GM21360 (cell line): Measurements from ENCODE around the gene TPPP.
A peak's percentile ranks its signal among the peaks of the same experiment; 100 is the strongest.
"Not testable (repeated sequence)": the region's sequence is repeated elsewhere in the genome, so short reads cannot be mapped to it uniquely, and the experiment has no call there.

Experiments
- ATAC-seq: cut with Tn5 transposase; IDR thresholded peaks from one replicate; pipeline ENCODE4 v1.9.1; 2021; ENCODE audit warnings: mild to moderate bottlenecking, moderate library complexity; ENCODE audit not compliant: unreplicated experiment

Gene TPPP

GRCh38 chr5:628351-629205, 64.6 kb downstream of the TPPP start:
- ATAC-seq = not testable (repeated sequence)

GRCh38 chr5:627840-628239, 65.3 kb downstream of the TPPP start:
- ATAC-seq = no peak

- no peak for ATAC-seq
These were observed 66.3 kb downstream of the TPPP start for GRCh38 chr5:626850-627249.

GRCh38 chr5:625516-625915, 67.6 kb downstream of the TPPP start:
- no peak for ATAC-seq

GRCh38 chr5:624951-625230, 68.3 kb downstream of the TPPP start:
- ATAC-seq = no peak

- ATAC-seq = no peak
These were observed 68.8 kb downstream of the TPPP start for GRCh38 chr5:624118-624950.

GRCh38 chr5:623531-623930, 69.6 kb downstream of the TPPP start:
- no peak for ATAC-seq

- ATAC-seq = no peak
These were observed 70.1 kb downstream of the TPPP start for GRCh38 chr5:622946-623522.

GRCh38 chr5:622359-622758, 70.8 kb downstream of the TPPP start:
- ATAC-seq = no peak

GRCh38 chr5:621341-621761, 71.8 kb downstream of the TPPP start:
- ATAC-seq = no peak

- no peak for ATAC-seq
These were observed 72.5 kb downstream of the TPPP start for GRCh38 chr5:620586-621180.

- no peak for ATAC-seq
These were observed 73.0 kb downstream of the TPPP start for GRCh38 chr5:620152-620551.

GRCh38 chr5:619444-619843, 73.7 kb downstream of the TPPP start:
- ATAC-seq = no peak

GRCh38 chr5:618450-618849, 74.7 kb downstream of the TPPP start:
- no peak for ATAC-seq

- no peak for ATAC-seq
These were observed 75.3 kb downstream of the TPPP start for GRCh38 chr5:617896-618295.

- no peak for ATAC-seq
These were observed 76.6 kb downstream of the TPPP start for GRCh38 chr5:616484-617039.

GRCh38 chr5:612498-613424, 80.4 kb downstream of the TPPP start:
- ATAC-seq = peak; percentile 36

GRCh38 chr5:611731-612486, 81.2 kb downstream of the TPPP start, which contains the start of gene CEP72:
Gene CEP72 (plus strand): TSS chr5:612340. CDS start chr5:612362, 22 bp downstream.
- ATAC-seq = peak; percentile 65
